SK-N-SH treated with all-trans-retinoic acid at 6 μM for 48 hours (cell line): ENCODE data around the gene DENND1A.

Experiments used
- ARNTL ChIP-seq: fragments of 450-650 bp; formaldehyde crosslinking; IDR thresholded peaks from 2 replicates; pipeline ENCODE4 v1.5.0; 2020; ENCODE audit warnings: low read depth, mild to moderate bottlenecking, moderate library complexity, borderline replicate concordance
- RARB ChIP-seq: fragments of 250-450 bp; sonication (Bioruptor Pico); IDR thresholded peaks from 2 replicates; pipeline ENCODE4 v1.8.0; 2021; ENCODE audit warnings: mild to moderate bottlenecking, moderate library complexity
- TCF4 ChIP-seq: fragments of 250-450 bp; sonication (Bioruptor Pico); IDR thresholded peaks from 2 replicates; pipeline ENCODE4 v1.8.0; 2021; ENCODE audit warnings: mild to moderate bottlenecking, moderate library complexity, borderline replicate concordance
- ZFP3 ChIP-seq: fragments of 250-450 bp; sonication (Bioruptor Pico); IDR thresholded peaks from 2 replicates; pipeline ENCODE4 v1.5.0; 2020; ENCODE audit warnings: mild to moderate bottlenecking, moderate library complexity
- TF ChIP-seq, protein P1 (sequence below): fragments of 250-450 bp; sonication (Bioruptor Pico); IDR thresholded peaks from 2 replicates; pipeline ENCODE4 v1.5.1; 2020; ENCODE audit warnings: low read depth, mild to moderate bottlenecking, moderate library complexity

DNA sequence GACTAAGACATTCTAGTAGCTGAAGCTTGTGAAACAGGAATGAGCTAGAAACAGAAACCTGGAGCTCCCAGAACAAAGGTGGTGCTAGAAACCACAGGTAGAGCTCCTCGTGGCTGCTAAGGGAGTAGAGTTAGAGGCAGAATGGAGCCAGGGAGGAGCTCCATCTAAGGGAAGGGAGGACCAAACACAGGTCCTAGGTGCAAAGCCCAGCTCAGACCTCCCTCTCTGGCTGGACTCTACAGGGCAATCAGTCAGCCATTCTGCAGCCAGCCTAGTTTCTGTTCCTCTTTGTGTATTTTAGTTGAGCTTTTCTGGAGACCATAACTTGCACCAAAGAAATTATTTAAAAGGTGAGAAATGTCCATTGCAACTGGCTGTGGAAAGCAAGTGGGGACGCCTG is 503.5 kb downstream of the DENND1A start:
- TF ChIP-seq RARB (no peak), TCF4 (CRISPR knock-in tag) (no peak), ARNTL (CRISPR knock-in tag) (no peak), ZFP3 (CRISPR knock-in tag) (no peak)
- TF ChIP-seq, protein P1, sequence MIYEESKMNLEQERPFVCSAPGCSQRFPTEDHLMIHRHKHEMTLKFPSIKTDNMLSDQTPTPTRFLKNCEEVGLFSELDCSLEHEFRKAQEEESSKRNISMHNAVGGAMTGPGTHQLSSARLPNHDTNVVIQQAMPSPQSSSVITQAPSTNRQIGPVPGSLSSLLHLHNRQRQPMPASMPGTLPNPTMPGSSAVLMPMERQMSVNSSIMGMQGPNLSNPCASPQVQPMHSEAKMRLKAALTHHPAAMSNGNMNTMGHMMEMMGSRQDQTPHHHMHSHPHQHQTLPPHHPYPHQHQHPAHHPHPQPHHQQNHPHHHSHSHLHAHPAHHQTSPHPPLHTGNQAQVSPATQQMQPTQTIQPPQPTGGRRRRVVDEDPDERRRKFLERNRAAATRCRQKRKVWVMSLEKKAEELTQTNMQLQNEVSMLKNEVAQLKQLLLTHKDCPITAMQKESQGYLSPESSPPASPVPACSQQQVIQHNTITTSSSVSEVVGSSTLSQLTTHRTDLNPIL = no peak
